DLD1 (cell line): ENCODE measurements around the gene LRP8.

Experiments
- in situ Hi-C: cut with HindIII; loops from 2 replicates; pipeline ENCODE4 v1.10.0; 2017; ENCODE audit warnings: low sequenced_read_pairs

Gene LRP8

DNA sequence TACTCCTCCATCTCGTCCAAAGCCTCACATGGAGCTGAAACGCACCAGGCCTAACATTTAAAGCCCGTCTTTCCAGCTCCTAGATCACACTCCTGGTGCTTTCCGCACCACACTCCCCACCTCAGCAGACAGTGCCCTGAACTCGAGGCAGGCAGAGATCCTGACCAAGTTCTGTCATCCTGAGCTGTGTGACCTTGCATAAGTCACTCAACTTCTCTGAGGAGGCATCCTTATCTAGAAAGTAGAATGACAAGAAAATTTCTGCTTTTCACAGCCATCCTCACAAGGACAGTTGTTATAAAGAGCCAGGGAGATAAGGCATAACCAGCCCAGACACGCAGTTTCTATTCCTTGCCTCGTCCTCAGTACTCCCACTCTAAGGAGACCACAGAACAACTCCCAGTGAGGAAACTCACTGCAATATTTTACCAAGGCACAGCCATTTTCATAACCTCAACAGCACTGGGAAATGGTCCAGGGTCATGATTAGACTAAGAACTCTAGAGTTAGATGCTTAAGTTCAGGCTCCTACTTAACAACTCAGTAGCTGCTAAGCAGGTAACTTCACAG, 3.1 kb downstream of the LRP8 start:
- in situ Hi-C loops = no loop called here

DNA sequence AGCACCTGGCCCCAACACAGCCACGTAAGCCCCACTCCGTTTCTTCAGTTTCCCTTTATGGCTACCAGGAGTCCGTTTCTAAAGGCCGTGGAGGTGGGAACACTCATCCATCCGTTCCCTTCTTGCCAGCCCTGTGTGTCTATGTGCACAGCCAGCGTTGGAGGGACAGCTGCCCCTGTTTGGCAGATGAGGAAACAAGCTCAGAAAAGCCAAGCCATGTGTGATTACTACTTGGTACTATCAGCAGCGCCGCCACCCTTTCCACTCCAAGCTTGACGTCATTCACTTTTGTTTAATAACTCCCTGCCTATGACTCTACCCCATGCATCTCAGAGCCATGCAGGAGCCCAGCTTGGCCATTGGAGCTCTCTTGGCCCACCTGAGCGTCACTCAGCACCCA, 3.5 kb downstream of the LRP8 start:
- in situ Hi-C loops = no loop called here

DNA sequence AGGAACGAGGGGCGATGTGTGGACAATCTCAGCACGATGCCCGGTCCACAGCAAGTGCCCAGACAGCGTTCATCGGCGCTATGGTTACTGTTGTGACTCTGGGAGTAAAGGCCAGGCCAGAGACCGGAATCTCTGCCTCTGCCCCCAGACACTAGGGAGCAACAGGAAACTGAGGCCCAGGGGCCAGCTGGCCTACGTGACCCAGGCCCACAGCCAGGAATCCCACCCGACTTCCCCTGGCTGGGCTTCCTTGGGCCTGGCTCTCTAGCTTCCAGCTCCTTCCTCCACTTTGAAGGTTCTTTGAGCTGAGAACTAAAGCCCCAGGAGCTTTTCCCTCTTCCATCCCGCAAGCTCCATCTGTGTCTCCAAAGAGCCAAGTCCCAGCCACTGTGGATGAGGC, 4.6 kb downstream of the LRP8 start:
- in situ Hi-C loops = no loop called here

DNA sequence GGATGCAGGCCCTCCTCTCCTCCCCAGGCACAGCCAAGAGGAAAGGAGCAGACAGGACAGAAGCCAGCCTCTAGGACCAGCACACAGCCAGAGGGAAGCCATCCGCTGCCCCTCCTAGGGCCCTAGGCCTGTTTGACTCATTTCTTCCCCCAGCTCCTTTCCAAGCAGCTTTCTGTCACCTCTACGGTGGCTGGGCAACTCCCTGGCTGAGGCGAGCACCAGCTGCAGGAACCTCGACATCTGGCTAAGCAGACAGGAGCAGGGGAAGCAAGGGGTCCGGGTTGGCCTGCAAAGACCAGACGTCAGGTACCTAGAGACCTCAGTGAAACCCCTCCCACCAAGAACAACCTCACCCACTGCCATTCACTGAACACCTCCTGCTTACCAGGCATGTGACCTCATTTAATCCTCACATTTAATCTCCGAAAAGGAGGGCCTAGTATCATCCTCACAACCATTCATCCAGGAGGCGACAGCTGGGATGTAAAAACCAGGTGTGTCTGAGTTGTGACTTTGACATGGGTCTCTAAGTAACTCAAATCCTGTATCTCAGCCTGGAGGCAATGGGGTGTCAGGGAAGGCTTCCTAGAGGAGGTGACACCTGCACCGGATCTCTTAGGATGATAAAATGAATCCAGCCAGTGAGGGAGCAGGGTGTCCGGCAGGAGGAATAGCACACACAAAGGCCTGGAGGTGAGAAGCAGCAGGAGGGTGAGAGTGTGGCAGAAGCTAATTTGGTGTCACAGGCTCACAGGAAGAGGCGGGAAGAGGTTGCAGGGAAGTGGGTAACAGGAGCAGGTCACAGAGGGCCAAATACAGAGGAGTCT, 5.9 kb downstream of the LRP8 start:
- in situ Hi-C loops = no loop called here

DNA sequence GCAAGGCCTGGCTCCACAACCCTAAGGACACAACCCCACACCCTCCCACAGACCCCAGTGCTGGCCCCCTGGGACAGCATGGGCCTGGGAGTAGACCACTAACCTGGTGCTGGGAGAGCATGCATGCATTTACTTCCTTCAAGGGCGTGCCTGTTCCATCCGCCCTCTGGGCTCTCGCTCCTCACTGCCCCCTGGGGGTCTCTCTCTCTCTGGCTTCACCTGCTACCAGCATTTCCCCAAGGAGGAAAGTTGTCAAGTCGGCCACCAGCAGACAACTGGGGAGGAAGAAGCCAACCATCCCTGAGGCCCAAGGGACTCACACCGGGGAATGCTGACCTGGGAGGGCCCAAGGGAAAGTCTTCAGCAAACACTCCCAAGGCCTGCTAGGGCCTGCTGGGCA, 6.5 kb downstream of the LRP8 start:
- in situ Hi-C loops = no loop called here

DNA sequence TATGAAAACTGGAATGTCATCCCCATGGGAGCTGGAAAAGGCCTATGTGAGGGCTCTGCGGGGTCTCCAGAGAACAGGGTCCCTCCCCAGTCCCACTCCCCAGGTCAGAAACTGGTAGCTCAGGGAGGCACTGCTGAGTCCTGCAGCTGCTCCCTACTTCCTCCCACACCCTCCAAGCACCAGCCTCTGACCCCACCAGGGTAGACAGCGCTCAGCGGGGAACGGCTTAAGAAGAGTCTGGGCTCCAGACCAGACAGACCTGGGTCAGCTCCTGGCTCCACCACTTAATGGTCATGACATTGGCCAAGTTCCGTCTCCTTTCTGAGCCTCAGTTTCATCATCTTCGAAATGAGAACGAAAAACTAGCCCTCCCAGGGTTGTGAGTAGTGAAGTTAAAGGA, 7.2 kb downstream of the LRP8 start:
- in situ Hi-C loops = no loop called here

DNA sequence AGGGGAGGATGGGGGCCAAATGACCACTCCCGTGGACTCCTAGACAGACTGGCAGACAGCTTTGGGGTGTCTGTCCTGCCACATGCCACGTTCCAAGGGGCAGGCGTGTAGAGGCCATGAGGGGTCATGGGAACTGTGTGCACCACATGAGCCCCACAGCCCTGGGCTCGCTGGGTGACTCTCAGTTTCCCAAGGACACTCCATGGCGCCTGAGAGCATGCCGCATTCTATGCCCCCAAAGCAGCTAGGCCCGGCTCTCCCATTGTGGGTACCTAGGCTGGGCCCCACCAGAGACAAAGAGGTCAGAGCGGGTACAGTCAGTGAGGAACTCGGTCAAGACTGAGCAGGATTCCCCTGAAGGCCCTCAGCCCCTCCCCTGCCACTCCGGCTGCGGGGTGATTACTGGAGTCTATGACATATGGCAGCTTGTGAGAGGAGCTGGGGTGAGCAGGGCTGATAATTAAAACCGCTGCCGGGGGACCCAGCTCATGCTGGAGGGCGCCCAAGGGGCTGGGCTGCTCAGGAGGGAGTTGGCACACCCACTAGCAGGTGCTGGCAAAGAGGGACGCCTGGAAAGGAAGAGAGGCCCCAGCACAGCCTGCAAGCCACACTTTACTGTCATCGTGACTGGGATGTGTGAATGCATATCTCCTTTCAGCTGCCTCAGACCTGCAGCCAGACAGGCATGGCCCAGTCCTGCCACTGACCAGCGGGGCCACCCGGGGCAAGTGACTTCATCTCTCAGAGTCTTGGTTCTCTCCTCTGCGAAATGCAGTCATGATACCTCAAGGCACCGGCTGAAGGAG, 8.4 kb downstream of the LRP8 start:
- in situ Hi-C loops = no loop called here

DNA sequence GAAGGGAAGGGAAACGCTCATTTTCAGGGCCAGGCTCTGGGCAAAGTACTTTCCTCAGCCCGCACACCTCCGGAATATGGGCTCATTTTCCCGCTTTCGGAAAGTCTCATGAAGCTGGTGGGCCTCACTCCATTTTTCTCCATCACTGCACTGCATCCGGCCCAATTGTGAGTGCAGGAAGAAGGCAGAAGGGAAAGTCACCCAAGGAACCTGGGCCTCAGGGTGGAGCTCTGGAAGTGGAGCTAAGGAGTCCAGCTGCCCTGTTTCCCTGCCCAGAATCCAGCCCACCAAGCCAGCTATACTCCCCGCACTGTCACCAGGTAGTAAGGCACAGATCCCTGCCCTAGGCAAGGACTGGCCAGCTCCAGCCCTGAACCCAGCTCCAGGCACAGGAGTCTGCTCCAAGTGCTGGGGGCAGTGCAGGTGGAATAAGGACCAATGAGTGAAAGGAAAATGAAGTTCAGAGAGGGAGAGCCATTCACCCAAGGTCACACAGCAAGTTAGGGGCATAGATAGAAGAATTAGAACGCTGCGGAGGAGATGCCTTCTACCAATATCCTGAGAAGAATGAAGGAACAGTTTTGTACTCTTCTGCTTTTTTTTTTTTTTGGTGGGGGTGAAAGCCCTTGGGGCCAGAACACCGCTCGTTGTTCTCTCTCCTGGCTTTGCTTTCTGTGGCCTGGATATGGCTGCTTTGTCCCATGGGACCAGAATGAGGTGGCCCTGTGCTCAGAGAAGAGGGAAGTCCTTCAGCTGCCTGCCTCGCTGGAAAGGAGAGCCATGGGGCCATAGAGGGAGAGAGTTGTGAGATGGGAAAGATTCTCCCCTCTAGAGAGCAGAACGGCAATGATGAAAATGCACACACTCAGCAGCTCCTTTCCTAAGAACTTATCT, 10.0 kb downstream of the LRP8 start:
- in situ Hi-C loops = no loop called here

DNA sequence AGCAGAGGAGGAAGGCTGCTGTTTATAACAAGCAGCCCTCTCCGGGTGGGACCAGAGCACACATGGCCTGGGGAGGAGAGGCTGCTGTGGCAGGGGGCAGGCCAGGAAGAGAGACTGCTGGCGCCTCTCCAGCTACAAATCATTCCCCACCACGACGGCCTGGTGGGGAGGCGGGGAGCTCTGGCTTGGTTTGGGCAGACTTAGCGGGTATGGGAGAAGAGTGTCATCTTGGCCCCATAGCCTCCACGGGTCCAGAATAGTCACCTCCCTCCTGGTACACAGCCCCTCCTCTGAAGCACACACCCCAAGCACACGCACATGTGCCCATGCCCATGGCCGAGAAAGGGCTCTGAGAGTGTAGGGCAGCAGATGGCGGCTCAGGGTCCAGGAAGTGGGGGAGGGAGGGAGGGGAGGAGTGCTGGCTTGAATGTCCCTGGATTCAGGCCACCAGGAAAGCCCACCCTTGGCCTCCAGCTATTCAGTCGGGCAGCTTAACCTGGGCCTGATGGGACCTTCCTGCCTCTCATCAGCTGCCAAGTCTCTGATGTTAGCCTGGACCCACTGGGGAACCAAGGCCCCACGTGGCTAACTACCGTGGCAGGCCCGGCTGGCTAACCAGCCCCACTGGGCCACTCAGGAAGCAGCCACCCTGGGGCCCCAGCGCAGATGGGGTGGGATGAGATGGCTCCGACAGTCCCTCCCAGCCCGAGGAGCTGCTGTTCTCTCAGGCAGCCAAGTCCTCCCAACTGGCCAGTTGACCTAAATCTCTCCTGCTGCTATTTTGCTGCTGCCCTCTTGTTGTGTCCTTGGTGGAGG, 10.9 kb downstream of the LRP8 start:
- in situ Hi-C loops = no loop called here

DNA sequence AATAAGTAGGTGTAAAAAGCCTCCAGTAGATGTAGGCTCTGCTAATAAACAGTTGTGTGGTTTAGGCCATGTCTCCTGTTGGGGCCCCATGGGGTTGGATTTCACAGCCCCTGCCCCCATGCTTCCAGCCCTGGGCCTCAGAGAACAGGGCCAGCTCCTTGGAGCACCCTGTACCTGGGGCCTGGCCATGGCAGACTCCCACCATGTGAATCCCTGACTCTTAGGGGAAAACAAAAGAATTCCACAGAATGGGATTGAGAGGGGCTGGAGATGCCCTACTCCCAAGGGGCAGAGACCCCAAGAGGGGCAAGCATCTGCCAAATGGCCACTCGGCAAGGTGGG, 11.5 kb downstream of the LRP8 start:
- in situ Hi-C loops = no loop called here

DNA sequence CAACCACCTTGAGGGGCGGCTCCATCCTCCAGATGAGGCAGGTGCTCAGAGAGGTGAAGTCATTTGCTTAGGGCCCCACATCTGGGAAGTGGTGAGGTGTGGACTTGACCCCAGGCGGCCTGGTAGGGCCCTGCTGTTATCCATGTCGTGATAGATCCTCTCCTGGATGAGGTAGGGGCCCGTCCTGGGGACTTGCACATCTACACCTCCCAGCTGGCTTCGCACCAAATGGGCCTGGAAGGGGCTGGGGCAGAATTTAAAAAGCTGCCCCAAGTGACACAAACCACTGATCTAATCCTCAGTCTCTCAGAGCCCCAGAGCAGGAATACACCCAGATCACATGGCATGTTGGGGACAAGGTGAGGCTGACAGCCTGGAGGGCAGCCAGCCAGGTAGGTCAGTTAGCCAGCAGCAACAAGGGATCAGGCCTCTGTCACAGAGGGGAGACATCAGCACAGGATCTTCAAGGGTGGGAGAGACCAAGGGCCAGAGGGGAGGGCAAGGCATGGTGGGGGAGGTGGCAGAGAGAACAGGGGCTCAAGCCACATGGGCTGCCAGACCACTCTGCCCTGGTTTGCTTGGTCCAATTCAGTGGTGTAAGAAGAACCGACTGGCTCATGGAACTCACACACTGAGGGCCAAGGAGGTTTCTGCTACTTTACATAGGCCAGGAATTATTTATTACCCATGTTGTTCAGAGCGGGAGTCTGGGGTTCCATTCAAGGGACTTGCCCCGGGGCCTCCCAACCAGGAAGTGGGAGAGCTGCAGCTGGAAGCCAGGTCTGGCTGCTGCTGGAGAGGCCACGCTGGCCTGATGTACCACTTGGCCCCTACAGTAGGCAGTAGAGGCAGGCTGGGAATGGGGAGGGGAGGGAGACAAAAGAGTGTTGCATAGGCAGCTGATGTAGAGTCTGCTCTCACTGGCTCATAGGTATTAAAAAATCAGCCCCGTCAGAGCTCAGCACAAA, 12.1 kb downstream of the LRP8 start:
- in situ Hi-C loops = no loop called here

DNA sequence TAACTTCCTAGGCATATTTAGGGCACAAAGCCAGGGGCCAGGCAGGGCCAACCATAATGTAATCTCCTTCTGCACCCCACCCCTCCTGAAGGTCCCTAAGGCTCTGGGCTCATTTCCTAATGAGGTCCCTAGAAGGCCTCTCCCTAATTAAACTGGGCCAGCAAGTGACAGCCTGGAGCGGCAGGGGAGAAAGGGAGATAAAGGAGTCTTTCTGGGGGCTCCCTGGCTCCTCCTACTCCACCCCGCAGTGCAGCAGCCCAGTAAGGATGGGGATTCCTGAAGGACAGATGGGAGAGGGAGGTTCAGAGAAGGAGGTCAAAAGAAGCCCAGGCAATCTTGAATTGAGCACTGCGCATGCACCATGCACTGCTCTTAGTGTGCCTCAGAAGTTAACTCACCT, 12.8 kb downstream of the LRP8 start:
- in situ Hi-C loops = no loop called here

DNA sequence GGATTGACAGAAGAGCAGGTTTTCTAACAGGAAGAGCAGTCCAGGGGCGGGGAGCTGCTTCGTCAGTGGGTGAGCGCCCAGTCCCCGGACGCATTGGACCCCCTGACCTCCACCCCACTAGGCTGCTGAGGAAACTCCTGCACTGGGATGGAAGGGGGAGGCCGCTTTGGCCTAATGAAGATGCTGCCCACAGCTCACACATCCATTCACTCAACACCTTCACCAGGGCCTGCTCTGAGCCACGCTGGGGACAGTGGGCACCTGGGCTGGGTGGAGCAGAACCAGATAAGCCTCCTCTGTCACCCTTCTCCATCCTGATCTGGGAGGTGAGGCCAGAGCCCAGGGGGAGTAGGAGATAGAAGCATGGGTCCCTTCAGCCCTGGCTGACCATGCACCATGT, 13.3 kb downstream of the LRP8 start:
- in situ Hi-C loops = no loop called here

DNA sequence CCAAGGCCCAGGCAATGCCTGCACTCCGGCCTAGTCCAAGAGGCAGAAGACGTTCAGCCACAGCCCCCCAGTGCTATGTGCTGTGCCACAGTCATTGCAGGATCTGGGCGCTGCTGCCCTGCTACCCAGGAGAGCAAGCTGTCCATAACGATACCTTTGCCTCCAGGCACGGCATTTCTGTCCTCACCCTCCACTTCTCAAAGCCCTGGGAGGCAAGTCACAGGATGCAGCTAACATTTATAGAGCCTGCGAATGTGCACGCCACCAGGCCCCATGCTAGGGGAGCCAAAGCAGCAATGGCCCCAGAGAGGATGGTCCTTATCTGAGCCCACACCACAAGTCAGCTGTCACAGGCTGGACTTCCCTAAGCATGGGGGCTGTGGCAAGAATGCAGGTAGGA, 13.8 kb downstream of the LRP8 start:
- in situ Hi-C loops = no loop called here

DNA sequence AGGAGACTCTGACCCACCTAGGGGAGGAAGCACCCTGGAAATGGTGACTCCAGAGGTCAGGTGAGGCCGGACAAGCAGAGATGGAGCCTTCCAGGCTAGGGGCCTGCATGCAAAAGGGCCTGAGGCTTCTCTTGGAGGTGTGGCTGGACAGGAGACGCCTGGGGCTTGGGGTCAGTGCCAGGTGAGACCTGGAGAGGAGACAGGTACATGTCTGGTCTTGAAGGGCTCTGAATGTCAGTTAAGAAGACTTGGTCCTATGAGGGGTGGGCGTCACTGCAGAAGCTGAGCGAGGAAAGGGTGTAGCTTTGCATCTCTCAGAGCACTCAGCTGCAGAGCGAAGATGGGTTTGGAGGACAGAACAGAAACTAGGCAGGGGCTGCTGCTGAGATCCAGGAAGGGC, 14.3 kb downstream of the LRP8 start:
- in situ Hi-C loops = no loop called here

DNA sequence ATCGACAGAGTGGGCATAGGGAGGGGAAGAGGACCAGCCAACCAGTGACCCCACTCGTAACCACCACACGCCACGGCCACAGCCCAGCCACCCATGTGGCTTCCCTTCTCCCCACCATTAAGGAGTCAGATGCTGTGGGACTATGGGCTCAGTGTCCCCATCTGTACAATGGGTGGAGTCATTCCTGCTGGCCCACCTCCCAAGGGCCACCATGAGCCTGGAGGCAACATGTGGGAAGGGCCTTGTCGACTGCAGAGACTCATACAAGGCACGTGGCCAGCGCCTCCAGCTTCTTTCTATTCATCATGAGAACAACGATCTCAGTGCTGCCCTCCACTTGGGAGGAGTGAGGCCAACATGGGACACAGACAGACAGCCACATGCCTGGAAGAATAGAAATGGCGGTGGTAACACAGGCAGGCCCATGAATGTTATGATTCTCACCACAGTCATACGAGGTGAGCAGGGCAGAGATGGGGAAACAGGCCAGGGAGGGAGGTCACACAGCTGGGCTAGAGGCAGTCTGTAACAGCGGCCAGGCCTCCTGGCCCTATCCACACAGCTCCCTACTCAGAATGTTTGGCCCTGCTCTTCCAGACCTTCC, 16.1 kb downstream of the LRP8 start:
- in situ Hi-C loops = no loop called here

DNA sequence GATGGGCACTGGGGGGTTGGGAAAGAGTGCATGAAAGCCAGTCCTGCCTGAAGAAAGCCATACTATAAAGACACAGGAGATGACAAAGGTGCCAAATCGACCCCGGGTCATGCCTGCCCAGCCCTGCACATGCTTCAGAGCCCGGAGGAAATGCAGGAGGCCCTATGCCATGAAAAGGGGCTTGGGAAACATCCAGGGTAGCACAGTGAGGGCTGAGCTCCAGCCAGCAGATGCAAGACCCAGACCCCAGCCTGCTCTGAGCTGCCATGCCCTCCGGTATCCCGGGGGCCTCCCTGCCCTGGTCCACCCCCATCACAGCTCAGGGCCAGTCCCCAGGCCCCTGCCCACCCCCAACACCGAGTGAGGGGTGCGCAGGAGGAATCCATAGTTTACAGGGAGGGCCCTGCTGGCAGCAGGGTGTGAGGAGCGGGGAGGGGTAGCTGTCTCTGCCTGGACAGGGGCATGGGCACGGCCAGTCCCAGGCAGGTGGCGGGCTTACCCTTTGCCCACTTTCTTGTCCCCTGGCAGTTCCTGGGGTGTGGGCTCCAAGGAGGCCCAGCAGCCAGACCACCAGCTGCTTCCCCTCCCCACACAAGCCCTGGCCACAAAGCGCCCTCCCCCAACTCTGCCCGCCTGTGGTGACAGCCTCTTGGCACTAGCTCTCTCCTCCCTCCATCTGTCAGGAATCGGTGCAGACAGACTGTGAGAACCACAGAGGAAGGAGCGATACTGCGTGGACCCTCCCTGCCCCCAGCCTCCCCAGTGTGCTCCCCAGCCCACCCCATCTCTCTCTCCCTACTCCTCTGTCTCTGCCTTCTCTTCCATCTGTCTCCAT, 16.8 kb downstream of the LRP8 start:
- in situ Hi-C loops = no loop called here

DNA sequence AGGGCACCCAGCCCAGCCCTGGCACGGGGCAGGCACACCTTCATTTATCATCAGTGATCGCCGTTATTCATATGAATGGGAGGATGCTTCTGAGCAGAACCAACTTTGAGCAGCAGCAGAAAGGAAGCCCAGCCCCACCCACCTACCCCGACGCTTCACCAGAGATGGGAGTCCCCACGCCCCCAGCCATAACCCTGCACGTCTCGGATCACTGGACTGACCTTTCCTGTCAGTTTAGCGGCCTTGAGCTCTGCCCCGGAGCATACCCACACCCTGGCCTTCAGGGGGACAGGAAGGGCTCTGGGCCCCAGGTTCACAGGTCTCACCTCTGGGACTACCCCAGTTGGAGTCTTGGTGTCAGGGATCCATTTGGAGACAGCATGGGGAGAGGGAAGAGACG, 18.1 kb downstream of the LRP8 start:
- in situ Hi-C loops = no loop called here
